HS-5 (cell line): ENCODE measurements around the gene CPS1.

Experiments
- DNase-seq: peaks from one replicate; pipeline ENCODE4 v3.0.0-alpha.2; 2012; ENCODE audit warnings: low read depth

The CPS1 gene

GRCh38 chr2:210686401-210686800, 130.0 kb downstream of the CPS1 start:
- DNase-seq = no peak

- DNase-seq = no peak
These were observed 131.5 kb downstream of the CPS1 start for GRCh38 chr2:210687786-210688470.

- no peak for DNase-seq
These were observed 151.5 kb downstream of the CPS1 start for GRCh38 chr2:210707900-210708299.

GRCh38 chr2:210713122-210713521, 156.7 kb downstream of the CPS1 start:
- DNase-seq = no peak

GRCh38 chr2:210715560-210716082, 159.2 kb downstream of the CPS1 start:
- DNase-seq = no peak

GRCh38 chr2:210718503-210718902, 162.1 kb downstream of the CPS1 start:
- no peak for DNase-seq

GRCh38 chr2:210722092-210722491, 165.7 kb downstream of the CPS1 start:
- DNase-seq = no peak

- DNase-seq = no peak
These were observed 171.2 kb downstream of the CPS1 start for GRCh38 chr2:210727549-210727948.
